Stimulated activated CD8-positive, alpha-beta memory T cell treated with anti-CD3 and anti-CD28 coated beads, Interleukin-15, amount 100 ng/mL, for 1 hour (primary cell): Measurements from ENCODE around the gene CDC20.
A peak's percentile ranks its signal among the peaks of the same experiment; 100 is the strongest.

Experiments
- DNase-seq: peaks from one replicate; pipeline ENCODE4 v3.0.0-alpha.2; 2020; ENCODE audit warnings: low read depth

The CDC20 gene

DNA sequence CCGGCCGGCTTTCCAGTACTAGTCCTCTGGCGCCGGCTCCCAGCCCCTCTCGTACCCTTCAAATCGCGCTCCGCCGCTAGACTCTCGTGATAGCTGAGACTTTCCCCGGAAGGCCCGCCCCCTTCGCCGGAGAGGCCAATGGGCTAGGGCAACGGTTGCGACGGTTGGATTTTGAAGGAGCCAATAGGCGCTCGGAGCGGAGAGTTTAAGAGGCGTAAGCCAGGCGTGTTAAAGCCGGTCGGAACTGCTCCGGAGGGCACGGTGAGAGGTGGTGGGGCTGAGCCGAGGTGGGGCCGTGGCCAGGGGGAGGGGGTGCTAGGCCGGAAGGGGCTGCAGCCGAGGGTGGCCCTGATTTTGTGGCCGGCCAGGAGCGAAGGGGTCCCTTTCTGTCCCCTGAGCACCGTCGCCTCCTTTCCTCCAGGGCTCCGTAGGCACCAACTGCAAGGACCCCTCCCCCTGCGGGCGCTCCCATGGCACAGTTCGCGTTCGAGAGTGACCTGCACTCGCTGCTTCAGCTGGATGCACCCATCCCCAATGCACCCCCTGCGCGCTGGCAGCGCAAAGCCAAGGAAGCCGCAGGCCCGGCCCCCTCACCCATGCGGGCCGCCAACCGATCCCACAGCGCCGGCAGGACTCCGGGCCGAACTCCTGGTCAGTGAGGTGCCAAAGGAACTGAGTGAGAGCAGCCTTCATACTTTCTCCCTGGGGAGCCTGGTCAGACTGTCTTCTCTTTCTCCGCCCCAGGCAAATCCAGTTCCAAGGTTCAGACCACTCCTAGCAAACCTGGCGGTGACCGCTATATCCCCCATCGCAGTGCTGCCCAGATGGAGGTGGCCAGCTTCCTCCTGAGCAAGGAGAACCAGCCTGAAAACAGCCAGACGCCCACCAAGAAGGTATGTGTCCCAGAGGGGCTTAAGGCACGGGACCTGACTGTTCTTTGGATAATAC lies at the start of gene CDC20:
CDC20 (plus strand) TSS at position 236 of the 948 bp plus-strand sequence; CDS start at position 471, 235 bp downstream.
- peak; percentile 96 for DNase-seq

DNA sequence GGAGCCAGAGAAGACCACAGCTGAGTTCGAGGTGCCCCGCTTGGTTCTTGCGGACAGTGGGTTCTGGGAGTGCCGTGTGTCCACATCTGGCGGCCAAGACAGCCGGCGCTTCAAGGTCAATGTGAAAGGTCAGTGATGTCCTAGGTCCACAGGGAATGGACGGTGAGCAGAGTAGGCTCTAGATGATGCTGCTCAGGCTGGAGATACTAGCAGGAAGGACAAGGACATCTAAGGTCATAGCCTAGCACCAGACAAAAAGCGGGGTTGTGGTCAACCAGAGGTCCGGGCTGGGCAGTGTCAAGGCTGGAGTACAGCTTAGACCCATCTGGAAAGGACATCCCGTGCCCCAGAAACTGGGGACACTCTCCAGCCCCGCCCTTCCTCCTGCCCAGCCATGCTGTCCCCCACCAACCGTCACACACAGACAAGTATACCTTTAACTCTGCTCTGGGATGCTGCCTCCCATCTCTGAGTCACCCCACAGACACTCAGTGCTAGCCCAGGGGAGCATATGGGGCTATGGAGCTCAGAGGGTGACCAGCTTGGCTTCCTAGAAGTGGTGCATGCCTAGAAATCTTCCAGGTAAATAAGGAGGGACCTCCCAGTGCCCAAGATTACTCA lies 49.3 kb upstream of the CDC20 start:
- no peak for DNase-seq

DNA sequence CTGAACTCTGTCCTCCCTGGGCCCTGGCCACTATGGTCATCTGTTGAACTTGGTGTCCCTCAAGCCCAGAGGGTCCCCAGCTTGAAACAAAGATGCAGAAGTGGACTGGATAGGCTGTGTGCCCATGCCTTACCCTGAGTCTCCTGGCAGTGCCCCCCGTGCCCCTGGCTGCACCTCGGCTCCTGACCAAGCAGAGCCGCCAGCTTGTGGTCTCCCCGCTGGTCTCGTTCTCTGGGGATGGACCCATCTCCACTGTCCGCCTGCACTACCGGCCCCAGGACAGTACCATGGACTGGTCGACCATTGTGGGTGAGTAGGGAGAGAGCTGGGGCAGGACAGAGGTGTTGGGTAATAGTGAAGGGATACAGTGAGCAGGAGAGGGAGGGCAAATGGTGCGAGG lies 47.3 kb upstream of the CDC20 start:
- no peak for DNase-seq

DNA sequence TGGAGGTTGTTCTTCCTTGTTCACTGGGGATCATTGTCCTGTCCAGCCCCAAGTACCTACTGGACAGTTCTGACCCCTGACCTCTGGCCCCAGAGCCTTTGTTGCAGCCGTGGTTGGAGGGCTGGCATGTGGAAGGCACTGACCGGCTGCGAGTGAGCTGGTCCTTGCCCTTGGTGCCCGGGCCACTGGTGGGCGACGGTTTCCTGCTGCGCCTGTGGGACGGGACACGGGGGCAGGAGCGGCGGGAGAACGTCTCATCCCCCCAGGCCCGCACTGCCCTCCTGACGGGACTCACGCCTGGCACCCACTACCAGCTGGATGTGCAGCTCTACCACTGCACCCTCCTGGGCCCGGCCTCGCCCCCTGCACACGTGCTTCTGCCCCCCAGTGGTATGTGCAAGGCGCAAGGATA lies 46.6 kb upstream of the CDC20 start:
- DNase-seq = no peak

DNA sequence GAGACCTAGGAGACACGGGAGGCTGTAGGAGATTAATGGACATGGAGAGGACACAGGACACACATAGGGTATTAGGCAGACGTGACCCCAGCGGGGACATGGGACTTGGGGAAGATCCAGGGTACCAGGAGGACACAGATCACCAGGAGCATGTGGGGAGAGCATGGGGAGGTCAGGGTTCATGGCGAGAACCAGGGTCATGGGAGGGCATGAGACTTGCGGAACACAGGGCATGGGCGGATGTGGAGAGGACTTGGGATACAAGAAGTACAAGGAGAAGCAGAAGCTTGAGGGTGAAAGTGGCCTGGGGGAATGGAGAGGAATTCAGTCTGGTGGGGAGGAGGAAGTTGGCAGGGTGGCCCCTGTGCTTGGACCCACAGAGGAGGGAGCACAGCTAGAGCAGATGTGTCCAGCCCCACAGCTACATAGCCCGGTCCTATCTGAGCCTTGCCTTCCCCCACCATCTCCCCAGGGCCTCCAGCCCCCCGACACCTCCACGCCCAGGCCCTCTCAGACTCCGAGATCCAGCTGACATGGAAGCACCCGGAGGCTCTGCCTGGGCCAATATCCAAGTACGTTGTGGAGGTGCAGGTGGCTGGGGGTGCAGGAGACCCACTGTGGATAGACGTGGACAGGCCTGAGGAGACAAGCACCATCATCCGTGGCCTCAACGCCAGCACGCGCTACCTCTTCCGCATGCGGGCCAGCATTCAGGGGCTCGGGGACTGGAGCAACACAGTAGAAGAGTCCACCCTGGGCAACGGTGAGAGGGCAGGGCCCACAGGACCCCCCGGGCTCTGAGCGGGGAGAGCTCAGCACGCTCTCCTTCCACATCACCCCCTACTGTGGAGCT lies 45.9 kb upstream of the CDC20 start:
- no peak for DNase-seq

DNA sequence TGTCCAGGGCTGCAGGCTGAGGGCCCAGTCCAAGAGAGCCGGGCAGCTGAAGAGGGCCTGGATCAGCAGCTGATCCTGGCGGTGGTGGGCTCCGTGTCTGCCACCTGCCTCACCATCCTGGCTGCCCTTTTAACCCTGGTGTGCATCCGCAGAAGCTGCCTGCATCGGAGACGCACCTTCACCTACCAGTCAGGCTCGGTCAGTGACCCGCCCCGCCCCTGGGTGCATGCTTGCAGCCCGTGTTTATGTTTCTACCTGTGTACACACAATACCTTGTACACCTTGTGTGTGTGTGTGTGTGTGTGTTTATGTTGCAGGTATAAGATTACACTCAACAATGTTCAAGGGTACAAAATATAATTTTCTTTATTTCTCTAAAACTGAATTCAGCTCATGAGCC lies 45.0 kb upstream of the CDC20 start:
- DNase-seq = no peak

DNA sequence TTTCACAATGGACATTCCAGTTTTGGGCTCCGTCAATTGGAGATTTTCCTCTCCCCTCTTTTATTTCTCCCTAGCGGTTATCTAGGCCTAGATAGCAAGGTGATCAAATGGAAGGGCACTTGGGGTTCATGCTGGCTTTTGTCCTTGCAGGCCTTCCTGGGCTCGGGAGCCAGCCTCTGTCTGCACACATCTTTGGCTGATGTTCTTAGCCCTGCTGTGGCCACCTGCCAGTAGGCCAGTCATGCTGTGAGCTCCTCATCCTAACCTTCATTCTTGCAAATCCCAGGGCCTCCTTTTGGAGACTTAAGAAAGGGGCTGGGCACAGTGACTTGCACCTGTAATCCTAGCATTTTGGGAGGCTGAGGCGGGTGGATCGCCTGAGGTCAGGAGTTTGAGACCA lies 44.5 kb upstream of the CDC20 start:
- DNase-seq = no peak

DNA sequence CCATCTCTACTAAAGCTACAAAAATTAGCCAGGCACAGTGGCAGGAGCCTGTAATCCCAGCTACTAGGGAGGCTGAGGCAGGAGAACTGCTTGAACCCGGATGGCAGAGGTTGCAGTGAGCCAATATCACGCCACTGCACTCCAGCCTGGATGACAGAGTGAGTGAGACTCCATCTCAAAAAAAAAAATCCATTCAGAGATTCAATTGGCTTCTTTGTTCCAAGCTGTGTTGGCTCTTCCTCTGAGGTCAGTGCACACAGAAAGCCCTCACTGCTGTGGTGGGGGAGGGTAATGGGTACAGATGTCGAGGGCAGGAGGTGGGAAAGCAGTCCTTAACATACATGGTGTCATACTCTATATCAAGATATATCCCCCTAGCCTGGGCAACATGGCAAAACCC lies 43.3 kb upstream of the CDC20 start:
- no peak for DNase-seq

DNA sequence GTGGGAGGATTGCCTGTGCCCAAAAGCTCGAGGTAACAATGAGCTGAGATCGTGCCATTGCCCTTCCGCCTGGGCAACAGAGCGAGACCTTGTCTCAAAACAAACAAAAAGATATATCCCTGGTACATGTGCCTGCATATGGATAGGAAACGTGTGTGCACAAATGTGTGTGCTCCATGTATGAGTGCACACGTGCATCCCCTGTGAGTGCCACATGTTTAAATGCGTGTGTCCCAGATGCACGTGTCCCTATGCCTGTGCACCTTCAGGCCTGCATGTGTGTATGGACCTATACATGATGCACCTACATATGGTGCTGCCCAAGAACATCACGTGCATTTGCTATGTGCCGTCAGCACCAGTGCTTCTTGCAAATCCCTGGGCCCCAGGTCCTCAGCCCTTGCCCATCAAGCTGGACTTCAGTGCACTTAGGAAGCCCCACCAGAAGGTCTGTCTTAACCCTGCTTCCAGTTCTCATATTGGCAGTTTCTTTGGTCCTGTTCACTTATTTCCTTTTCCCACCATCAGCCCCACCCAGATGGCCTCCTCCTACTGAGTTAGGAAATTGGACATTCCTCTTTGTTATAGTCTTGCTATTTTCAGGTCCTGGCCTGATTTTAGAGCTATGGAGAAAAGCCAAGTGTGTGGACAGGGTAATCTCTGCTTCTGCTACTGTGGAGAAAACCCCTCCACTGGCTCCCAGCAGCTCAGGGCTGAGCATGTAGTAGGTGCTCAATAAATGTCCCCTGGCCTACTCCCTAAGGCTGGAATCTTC lies 42.6 kb upstream of the CDC20 start:
- no peak for DNase-seq

DNA sequence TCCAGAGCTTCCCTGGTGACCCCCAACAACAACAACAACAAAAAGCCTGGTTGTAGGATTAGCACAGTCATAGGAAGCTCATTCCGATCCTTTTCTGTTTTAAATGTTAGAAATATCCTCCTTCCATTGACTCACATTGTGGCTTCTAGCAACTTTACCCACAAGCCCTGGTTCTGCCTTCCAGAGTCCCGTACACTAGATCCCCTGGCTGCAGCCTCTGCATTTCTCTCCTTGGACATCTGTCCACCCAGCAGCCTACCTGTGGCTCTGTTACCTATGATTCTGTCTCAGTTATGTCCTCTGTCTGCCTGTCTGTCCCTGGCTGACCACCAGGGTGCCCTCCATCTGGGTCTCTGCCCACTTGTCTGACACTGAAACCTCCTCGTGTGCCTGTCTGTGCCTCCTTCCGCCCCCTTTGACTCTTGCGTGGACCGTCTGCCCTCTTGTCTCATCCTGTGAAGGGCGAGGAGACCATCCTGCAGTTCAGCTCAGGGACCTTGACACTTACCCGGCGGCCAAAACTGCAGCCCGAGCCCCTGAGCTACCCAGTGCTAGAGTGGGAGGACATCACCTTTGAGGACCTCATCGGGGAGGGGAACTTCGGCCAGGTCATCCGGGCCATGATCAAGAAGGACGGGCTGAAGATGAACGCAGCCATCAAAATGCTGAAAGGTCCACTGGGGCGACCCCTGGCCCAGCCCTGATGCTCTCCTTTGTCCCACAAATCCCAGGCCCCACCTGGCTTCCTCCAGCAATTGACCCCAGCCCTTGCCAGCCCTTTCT lies 41.9 kb upstream of the CDC20 start:
- DNase-seq = no peak

DNA sequence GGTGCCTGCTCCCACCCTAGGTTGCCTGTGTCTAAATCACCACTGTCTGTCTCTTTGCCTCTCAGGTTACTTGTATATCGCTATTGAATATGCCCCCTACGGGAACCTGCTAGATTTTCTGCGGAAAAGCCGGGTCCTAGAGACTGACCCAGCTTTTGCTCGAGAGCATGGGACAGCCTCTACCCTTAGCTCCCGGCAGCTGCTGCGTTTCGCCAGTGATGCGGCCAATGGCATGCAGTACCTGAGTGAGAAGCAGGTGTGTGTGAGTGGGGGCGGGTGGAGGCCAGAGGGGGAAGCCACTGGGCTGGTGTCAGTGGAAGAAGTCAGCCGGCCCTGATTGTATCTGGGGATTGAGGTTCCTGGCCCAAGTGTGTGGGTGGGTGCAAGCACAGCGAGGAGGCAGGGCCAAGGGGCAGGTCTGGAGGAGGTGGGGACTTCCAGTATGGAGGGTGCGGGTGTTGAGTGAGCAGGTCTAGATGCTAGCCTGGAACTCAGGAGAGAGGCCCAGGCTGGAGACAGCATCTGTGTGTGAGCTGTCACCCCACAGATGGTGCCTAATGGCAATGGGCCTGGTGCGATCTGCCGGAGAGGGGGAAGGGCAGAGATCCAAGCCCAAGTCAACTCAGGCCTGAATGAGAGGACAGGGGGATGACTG lies 40.8 kb upstream of the CDC20 start:
- DNase-seq = no peak

DNA sequence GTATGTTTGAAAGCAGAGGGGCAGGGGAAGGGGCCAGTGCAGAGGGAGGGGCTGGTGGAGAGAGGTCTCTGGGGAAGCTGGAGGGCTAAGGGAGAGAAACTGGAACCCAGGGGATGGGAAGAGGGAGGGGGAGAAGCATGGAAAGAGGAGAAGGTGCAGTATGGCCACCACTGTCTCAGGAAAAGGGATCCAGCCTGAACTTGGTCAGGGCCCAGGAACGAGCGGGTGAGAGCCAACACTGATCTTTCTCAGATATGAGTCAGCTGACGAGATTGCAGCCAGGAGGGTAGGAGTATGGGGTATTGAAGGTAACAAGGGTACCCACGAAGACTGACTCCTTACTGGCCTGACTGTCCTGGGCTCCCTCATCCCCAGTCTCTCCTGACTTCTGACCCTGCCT lies 40.0 kb upstream of the CDC20 start:
- DNase-seq = no peak

DNA sequence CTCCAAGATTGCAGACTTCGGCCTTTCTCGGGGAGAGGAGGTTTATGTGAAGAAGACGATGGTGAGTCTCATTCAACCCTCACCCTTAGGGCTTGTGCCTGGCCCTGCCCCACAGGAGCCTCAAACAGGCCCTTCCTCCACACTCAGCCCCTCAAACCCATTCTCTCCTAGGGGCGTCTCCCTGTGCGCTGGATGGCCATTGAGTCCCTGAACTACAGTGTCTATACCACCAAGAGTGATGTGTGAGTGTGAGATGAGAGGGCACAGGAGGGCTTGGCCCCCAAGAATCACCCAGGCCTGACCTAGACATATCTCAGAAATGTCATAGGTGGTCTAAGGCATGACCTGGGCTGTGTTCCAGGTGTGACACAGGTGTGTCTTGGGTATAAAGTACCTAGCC lies 39.5 kb upstream of the CDC20 start:
- DNase-seq = no peak

DNA sequence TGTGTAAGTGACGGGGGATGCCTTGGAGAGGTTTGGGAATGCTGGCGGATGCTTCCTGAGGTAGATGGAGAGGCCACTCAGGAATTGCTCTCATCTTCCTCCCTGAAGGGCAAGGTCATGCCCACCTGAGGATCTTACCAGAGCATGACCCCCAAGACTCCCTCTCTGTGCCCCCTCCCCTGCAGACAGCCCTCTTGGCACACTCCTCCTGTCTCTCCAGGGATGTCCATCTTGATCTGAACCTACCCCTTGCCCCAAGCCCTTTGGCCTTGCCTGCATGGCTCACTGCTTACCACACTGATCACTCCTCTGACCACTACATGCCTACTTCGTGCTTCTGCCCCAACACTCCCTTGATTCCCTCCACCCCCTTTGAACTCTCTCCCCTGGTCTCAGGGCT lies 39.0 kb upstream of the CDC20 start:
- DNase-seq = no peak

DNA sequence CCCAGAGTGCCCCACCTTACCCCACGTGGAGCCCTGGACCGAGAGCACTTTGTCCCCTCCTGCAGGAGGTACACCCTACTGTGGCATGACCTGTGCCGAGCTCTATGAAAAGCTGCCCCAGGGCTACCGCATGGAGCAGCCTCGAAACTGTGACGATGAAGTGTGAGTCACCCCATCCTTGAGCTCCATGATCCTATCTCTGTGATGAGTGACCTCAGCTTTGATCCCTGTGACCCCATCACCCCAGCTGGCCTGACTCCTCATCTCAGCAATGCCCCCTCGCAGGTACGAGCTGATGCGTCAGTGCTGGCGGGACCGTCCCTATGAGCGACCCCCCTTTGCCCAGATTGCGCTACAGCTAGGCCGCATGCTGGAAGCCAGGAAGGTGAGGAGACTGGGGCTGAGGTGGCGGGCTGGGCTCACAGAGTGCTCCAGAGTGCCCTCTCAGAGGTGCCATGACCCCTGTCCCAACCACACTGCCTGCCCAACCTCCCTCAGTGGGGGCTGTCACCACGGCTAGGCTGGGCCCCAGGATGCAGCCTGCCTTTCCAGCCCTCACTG lies 37.4 kb upstream of the CDC20 start:
- DNase-seq = no peak

DNA sequence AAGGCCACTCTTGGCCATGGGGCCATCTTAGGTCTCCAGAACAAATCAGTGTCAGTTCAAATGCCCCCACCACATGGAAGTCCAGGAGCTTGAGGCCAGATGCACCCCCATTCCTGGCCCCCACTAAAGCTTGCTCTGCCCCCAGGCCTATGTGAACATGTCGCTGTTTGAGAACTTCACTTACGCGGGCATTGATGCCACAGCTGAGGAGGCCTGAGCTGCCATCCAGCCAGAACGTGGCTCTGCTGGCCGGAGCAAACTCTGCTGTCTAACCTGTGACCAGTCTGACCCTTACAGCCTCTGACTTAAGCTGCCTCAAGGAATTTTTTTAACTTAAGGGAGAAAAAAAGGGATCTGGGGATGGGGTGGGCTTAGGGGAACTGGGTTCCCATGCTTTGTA lies 36.3 kb upstream of the CDC20 start:
- DNase-seq = no peak

DNA sequence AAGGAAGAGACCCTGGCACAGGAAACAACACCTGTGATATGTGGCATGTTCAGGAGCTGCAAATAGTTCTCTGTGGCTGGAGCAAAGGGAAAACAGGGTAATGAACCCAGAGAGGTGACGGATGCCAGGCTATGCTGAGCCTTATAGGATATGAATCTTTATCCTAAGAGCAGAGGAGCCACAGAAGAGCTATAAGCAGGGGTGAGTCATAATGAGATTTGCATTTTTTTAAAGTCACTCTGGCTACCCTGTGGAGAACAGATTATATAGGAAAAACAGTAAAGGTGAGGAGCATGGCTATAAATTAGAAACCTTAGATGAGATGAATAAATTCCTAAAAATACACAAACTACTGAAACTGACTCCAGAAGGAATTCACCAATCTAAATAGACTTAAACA lies 34.0 kb upstream of the CDC20 start:
- no peak for DNase-seq

DNA sequence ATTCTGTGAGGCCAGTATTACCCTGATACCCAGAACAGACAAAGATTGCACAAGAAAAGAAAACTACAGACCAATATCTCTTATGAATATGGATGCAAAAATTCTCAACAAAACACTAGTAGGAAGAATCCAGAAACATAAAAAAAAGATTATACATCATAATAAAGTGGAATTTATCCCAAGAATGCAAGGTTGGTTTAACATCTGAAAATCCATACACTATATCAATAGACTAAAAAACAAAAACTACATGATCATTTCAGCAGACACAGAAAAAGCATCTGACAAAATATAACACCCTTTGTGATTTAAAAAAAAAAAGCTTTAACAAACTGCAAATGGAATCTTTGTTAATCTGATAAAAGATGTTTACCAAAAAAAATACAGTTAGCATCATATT lies 33.4 kb upstream of the CDC20 start:
- no peak for DNase-seq

DNA sequence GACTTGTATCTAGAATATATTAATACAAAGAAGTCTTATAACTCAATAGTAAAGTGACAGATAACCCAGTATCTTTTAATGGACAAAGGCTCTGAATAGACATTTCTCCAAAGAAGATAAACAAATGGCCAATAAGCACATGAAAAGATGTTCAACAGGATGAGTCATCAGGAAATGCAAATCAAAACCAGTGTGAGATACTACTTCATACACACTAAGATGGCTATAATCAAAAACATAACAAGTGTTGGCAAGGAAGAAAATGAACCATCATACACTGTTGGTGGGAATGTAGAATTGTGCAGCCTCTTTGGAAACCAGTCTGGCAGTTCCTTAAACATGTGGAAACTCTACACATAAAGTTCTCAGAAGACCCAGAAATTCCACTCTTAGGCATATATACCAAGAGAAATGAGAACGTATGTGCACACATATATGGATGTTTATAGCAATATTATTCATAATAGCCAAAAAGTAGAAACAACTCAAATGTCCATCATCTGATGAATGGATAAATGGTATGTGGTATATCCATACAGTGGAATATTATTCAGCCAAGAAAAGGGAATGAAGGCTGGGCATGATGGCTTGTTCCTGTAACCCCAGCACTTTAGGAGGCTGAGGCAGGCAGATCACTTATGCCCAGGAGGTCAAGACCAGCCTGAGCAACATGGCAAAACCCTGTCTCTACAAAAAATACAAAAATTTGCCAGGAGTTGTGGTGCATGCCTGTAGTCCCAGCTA lies 31.1 kb upstream of the CDC20 start:
- no peak for DNase-seq
